ENCODE results near the gene CRB1.

Gene CRB1

GRCh38 chr1:197268012-197268411, at the start of gene CRB1:
TSS of gene CRB1 (plus strand) at chr1:197268252. CDS start at chr1:197268413, 161 bp downstream.
- DNase-seq (ENCODE audit: low read depth), result no peak
- no peak within 1 kb of the TSS for H3K4me3 ChIP-seq (ENCODE audit: low read depth, low read length)
- TF ChIP-seq CTCF (IDR thresholded peaks at IDR 0.05; ENCODE audit: control insufficient read depth, extremely low read depth, insufficient read depth), result no peak

GRCh38 chr1:197218857-197219256, 49.2 kb upstream of the CRB1 start:
- TF ChIP-seq CTCF (IDR thresholded peaks at IDR 0.05; ENCODE audit: control insufficient read depth, extremely low read depth, insufficient read depth), result no peak
- no peak for DNase-seq (ENCODE audit: low read depth)
- no peak overlapping the region for H3K4me3 ChIP-seq (ENCODE audit: low read depth, low read length)

GRCh38 chr1:197222025-197222685, 45.9 kb upstream of the CRB1 start:
- no peak overlapping the region for H3K4me3 ChIP-seq (ENCODE audit: low read depth, low read length)
- no peak for TF ChIP-seq CTCF (IDR thresholded peaks at IDR 0.05; ENCODE audit: control insufficient read depth, extremely low read depth, insufficient read depth)

GRCh38 chr1:197222780-197223179, 45.3 kb upstream of the CRB1 start:
- TF ChIP-seq CTCF (IDR thresholded peaks at IDR 0.05; ENCODE audit: control insufficient read depth, extremely low read depth, insufficient read depth), result no peak
- no peak for DNase-seq (ENCODE audit: low read depth)
- no peak overlapping the region for H3K4me3 ChIP-seq (ENCODE audit: low read depth, low read length)

More at GRCh38 chr1:197222025-197222685, 45.9 kb upstream of the CRB1 start:
- DNase-seq (ENCODE audit: low read depth), result peak; percentile 58

GRCh38 chr1:197224160-197224559, 43.9 kb upstream of the CRB1 start:
- peak; percentile 42 for TF ChIP-seq CTCF (IDR thresholded peaks at IDR 0.05; ENCODE audit: control insufficient read depth, extremely low read depth, insufficient read depth)
- DNase-seq (ENCODE audit: low read depth), result no peak

GRCh38 chr1:197225611-197226010, 42.4 kb upstream of the CRB1 start:
- no peak for TF ChIP-seq CTCF (IDR thresholded peaks at IDR 0.05; ENCODE audit: control insufficient read depth, extremely low read depth, insufficient read depth)
- H3K4me3 ChIP-seq (ENCODE audit: low read depth, low read length), result no peak overlapping the region
- DNase-seq (ENCODE audit: low read depth), result no peak

More at GRCh38 chr1:197224160-197224559, 43.9 kb upstream of the CRB1 start:
- no peak overlapping the region for H3K4me3 ChIP-seq (ENCODE audit: low read depth, low read length)

DNA sequence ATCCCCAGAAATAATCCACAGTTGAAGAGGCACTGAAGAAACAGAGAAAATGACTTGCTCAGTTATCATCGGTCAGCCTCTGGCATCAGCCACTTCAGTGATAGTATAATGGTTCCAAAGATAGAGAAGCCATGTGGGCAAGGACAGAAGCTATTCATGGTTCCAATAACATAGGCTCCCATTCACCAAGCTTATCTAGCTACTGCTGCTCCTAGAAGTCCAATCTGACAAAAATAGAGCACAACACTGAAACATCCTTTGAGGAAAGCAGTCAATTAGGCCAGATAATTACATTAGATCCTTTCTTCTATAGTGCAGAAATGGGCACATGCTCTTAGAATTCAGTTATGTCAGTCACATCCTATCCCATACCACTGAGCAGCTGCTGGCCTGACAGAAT, 33.5 kb upstream of the CRB1 start:
- no peak for TF ChIP-seq CTCF (IDR thresholded peaks at IDR 0.05; ENCODE audit: control insufficient read depth, extremely low read depth, insufficient read depth)
- no peak overlapping the region for H3K4me3 ChIP-seq (ENCODE audit: low read depth, low read length)
- no peak for DNase-seq (ENCODE audit: low read depth)

All from LNCaP clone FGC (cell line).